ENCODE results near the gene RSPH3. TPM values are rescaled to one million over a fixed set of nuclear protein-coding genes. Genes with fewer than 3 reads are reported as not detected.

RSPH3 gene
- total and polyA plus RNA-seq, 2 experiments from 2014 or later = 8.0 to 8.2 TPM

DNA sequence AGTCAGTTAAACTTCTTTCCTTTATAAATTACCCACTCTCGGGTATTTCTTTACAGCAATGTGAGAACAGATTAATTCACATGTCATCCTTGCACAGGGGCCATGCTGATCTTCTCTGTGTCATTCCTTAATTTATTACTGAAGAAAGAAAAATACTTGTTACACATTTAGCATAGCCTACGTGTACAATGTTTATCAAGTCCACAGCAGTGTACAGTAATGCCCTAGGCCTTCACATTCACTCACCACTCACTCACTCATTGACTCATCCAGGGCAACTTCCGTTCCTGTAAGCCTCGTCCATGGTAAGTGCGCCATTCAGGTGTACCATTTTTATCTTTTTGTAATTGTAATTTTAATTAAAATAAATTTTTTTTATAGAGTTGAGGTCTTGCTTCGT lies 73.6 kb downstream of the RSPH3 start:
- Histone ChIP-seq H3K4me2 (no peak overlapping the region), H3K36me3 (replicated peaks; ENCODE audit: insufficient read depth, low read depth) (no peaks in the 10 kb centered on the region), H3K79me2 (no peaks in the 10 kb centered on the region), H3K9me3 (ENCODE audit: low read depth) (no peaks in the 10 kb centered on the region), H3K4me1 (ENCODE audit: insufficient read depth) (no peaks in the 10 kb centered on the region), H3K27ac (no peak overlapping the region), H3K9me2 (replicated peaks; ENCODE audit: insufficient read depth) (no peaks in the 10 kb centered on the region), H2AFZ (no peak overlapping the region), H4K20me1 (ENCODE audit: insufficient read depth, poor library complexity, severe bottlenecking) (no peaks in the 10 kb centered on the region), H3K4me3 (no peak overlapping the region), H3K27me3 (no peaks in the 10 kb centered on the region)
- TF ChIP-seq EZH2 (IDR thresholded peaks at IDR 0.05; ENCODE audit: borderline replicate concordance) (no peak), EZH2phosphoT487 (IDR thresholded peaks at IDR 0.05; ENCODE audit: low read depth, severe bottlenecking, unreplicated experiment) (no peak), CTCF (IDR thresholded peaks at IDR 0.05; ENCODE audit: poor library complexity) (no peak)
- no peak for DNase-seq (ENCODE audit: low spot score)
- WGBS (ENCODE audit: low lambda C conversion rate, missing lambda C conversion rate) = 85% methylated on average over 6 of the region's 6 CpGs

DNA sequence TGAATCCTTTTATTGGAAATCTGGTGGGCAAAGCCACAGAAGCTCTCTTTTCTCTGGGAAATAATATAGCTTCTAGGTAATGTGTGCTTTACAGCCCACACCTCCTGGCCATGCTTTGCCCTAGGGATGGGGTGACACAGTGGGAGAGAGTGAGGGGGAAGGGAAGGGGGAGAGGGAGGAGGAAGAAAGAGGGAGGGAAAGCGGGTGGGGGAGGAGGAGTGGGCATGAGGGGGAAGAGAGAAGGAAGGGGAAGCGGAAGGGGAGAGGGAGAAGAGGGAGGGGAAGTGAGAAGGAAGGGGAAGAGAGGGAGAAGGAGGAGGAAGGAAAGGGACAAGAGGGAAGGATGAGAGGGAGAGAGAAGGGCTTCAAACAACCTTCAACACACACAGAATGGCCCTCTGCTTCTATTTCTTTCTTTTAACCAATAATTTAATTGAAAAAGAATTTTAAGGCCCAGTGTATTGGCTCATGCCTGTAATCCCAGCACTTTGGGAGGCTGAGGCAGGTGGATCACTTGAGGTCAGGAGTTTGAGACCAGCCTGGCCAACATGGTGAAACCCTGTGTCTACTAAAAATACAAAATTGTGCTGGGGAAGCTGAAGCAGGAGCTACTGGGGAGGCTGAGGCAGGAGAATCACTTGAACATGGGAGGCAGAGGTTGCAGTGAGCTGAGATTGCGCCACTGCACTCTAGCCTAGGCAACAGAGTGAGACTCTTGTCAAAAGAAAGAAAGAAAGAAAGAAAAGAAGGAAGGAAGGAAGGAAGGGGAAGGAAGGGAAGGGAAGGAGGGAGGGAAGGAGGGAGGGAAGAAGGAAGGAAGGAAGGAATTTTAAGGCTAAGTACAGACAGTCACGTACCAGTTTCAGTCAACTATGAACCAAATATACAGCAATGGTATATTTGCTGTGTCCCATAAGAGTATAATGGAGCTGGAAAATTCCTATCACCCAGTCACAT lies 75.2 kb downstream of the RSPH3 start:
- no peaks in the 10 kb centered on the region for H3K4me1 ChIP-seq (ENCODE audit: insufficient read depth)
- WGBS (ENCODE audit: low lambda C conversion rate, missing lambda C conversion rate) = 91% methylated on average over 2 of the region's 4 CpGs
- TF ChIP-seq EZH2 (IDR thresholded peaks at IDR 0.05; ENCODE audit: borderline replicate concordance) (no peak), EZH2phosphoT487 (IDR thresholded peaks at IDR 0.05; ENCODE audit: low read depth, severe bottlenecking, unreplicated experiment) (no peak), CTCF (IDR thresholded peaks at IDR 0.05; ENCODE audit: poor library complexity) (no peak)
- no peak overlapping the region for H2AFZ ChIP-seq
- H3K9me2 ChIP-seq (replicated peaks; ENCODE audit: insufficient read depth) = no peaks in the 10 kb centered on the region
- no peak overlapping the region for H3K4me2 ChIP-seq
- no peaks in the 10 kb centered on the region for H3K9me3 ChIP-seq (ENCODE audit: low read depth)
- no peaks in the 10 kb centered on the region for H3K36me3 ChIP-seq (replicated peaks; ENCODE audit: insufficient read depth, low read depth)
- no peak overlapping the region for H3K27ac ChIP-seq
- DNase-seq (ENCODE audit: low spot score) = no peak
- H4K20me1 ChIP-seq (ENCODE audit: insufficient read depth, poor library complexity, severe bottlenecking) = no peaks in the 10 kb centered on the region
- no peak overlapping the region for H3K4me3 ChIP-seq
- no peaks in the 10 kb centered on the region for H3K27me3 ChIP-seq
- H3K79me2 ChIP-seq = no peaks in the 10 kb centered on the region

DNA sequence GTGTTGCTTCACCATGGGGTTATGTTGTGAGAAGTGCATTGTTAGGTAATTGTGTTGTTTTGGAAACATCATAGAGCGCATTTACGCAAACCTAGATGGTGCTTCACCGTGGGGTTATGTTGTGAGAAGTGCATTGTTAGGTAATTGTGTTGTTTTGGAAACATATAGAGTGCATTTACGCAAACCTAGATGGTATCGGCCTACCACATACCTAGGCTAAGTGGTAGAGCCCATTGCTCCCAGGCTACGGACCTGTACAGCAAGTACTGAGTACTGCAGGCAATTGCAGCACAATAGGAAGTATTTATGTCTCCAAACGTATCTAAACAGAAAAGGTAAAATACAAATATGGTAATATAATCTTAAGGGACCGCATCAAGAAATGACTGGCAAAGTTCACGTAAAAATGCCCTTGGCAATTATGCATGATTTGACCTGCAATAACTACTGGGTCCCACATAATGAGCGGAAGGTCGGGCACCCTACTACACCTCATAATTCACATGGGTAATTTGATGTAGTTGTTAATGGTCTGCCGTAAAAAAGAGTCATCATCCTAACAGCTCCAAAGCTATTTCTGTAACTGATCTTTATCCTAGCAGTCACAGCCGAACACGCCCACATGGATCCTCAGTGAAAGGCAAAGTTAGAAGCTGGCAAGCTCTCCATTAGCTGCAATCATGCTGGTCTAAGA lies 76.0 kb downstream of the RSPH3 start:
- 73% methylated on average over 14 of the region's 14 CpGs for WGBS (ENCODE audit: low lambda C conversion rate, missing lambda C conversion rate)
- H3K4me2 ChIP-seq = no peak overlapping the region
- H3K4me1 ChIP-seq (ENCODE audit: insufficient read depth) = no peaks in the 10 kb centered on the region
- no peaks in the 10 kb centered on the region for H3K36me3 ChIP-seq (replicated peaks; ENCODE audit: insufficient read depth, low read depth)
- no peaks in the 10 kb centered on the region for H3K27me3 ChIP-seq
- TF ChIP-seq EZH2 (IDR thresholded peaks at IDR 0.05; ENCODE audit: borderline replicate concordance) = no peak
- no peak for TF ChIP-seq EZH2phosphoT487 (IDR thresholded peaks at IDR 0.05; ENCODE audit: low read depth, severe bottlenecking, unreplicated experiment)
- TF ChIP-seq CTCF (IDR thresholded peaks at IDR 0.05; ENCODE audit: poor library complexity) = no peak
- H3K79me2 ChIP-seq = no peaks in the 10 kb centered on the region
- H3K9me2 ChIP-seq (replicated peaks; ENCODE audit: insufficient read depth) = no peaks in the 10 kb centered on the region
- no peak overlapping the region for H2AFZ ChIP-seq
- H3K4me3 ChIP-seq = no peak overlapping the region
- H3K9me3 ChIP-seq (ENCODE audit: low read depth) = no peaks in the 10 kb centered on the region
- H3K27ac ChIP-seq = no peak overlapping the region
- no peak for DNase-seq (ENCODE audit: low spot score)
- no peaks in the 10 kb centered on the region for H4K20me1 ChIP-seq (ENCODE audit: insufficient read depth, poor library complexity, severe bottlenecking)

Small RNA genes lying within 50 kb of the gene (small RNA-seq; reads per million reads assigned to genes)
- not detected for gene RNU6-293P

Other genes starting within 250 kb of the RSPH3 start
- 395 and 399 TPM in 2 replicates for gene EZR, start 180.8 kb downstream of the RSPH3 start, total RNA-seq
- gene EZR, start 180.8 kb downstream of the RSPH3 start, polyA plus RNA-seq = 616 and 623 TPM in 2 replicates
- gene TAGAP, start 44.8 kb upstream of the RSPH3 start, total RNA-seq = 4.4 and 4.9 TPM in 2 replicates
- 1.9 and 2.9 TPM in 2 replicates for gene TAGAP, start 44.8 kb upstream of the RSPH3 start, polyA plus RNA-seq
- 1.3 TPM in 2 replicates for gene FNDC1, start 169.2 kb upstream of the RSPH3 start, total RNA-seq
- 0.84 and 1.7 TPM in 2 replicates for gene FNDC1, start 169.2 kb upstream of the RSPH3 start, polyA plus RNA-seq

Data from hepatocyte (in vitro differentiated cells).